ENCODE results near the gene TECPR2.

- TF ChIP-seq CTCF (IDR thresholded peaks at IDR 0.05) (no peak), POLR2A (IDR thresholded peaks at IDR 0.05; ENCODE audit: low read depth) (no peak), POLR2AphosphoS5 (IDR thresholded peaks at IDR 0.05) (no peak), EP300 (IDR thresholded peaks at IDR 0.05) (no peak)
Measured at GRCh38 chr14:102485693-102486512, 123.2 kb downstream of the TECPR2 start.
